Endothelial cell of umbilical vein (primary cell): ENCODE results near the gene GCDH. TPM values are rescaled to one million over a fixed set of nuclear protein-coding genes. Genes with fewer than 3 reads are reported as not detected.

ENCODE experiments used
- Bru-seq: library from RNA; stranded (reverse); fragments of 400-500 nt; gene quantifications from one replicate; lab custom pipeline; 2021; lab: Mats Ljungman, UMichigan
- BruChase-seq, 2 experiments: library from RNA; stranded (reverse); fragments of 400-500 nt; gene quantifications; one replicate each; lab custom pipeline; 2021; lab: Mats Ljungman, UMichigan
- BruUV-seq: library from RNA; stranded (reverse); fragments of 400-500 nt; replicated peaks from 2 replicates; lab custom pipeline; 2021; lab: Mats Ljungman, UMichigan
- CTCF ChIA-PET: fragments of 300-600, 350-600 bp; sonication (Branson Sonifier 250); formaldehyde crosslinking; loops from one replicate; lab custom pipeline; 2021; ENCODE audit warnings: antibody characterized with exemption, inconsistent platforms; lab: Charles Lee
- POLR2A ChIA-PET: fragments of 300-600, 350-600 bp; sonication (Branson Sonifier 250); formaldehyde crosslinking; loops from one replicate; lab custom pipeline; 2021; ENCODE audit warnings: antibody characterized with exemption, inconsistent platforms; lab: Charles Lee
- DNase-seq: peaks from one replicate; pipeline ENCODE4 v3.0.0-alpha.2; 2011; ENCODE audit warnings: low read depth, low spot score
- FAIRE-seq: peaks from 2 replicates; lab custom pipeline; 2011; peaks lifted over from hg19 to GRCh38; lab: Jason Lieb, UNC
- H2AFZ ChIP-seq: 2 replicates; pipeline ENCODE4 v1.6.0; 2012; ENCODE audit warnings: low read depth, low read length, control low read depth, inconsistent platforms
- H3K27ac ChIP-seq: 2 replicates; pipeline ENCODE4 v1.5.1; 2011; ENCODE audit warnings: low read depth, mild to moderate bottlenecking, control low read depth, low read length, moderate library complexity; ENCODE audit not compliant: insufficient read depth
- H3K27me3 ChIP-seq, 2 experiments: 2 replicates each; pipeline versions ENCODE4 v1.6.0 to v1.6.1; 2011; ENCODE audit warnings: low read length in 2 of 2, mixed read lengths in 1 of 2; ENCODE audit not compliant: control insufficient read depth in 2 of 2, insufficient read depth in 2 of 2
- H3K36me3 ChIP-seq, 2 experiments: 2 replicates in 1 of 2; 3 replicates in 1 of 2; pipeline ENCODE4 v1.5.1; 2011; ENCODE audit warnings: low read length in 2 of 2, mild to moderate bottlenecking in 1 of 2, moderate library complexity in 1 of 2; ENCODE audit not compliant: control insufficient read depth in 2 of 2, insufficient read depth in 2 of 2; ENCODE audit errors: extremely low read depth in 1 of 2
- H3K4me1 ChIP-seq: 3 replicates; pipeline ENCODE4 v1.5.1; 2011; ENCODE audit warnings: mild to moderate bottlenecking, low read length; ENCODE audit not compliant: control insufficient read depth, insufficient read depth; ENCODE audit errors: extremely low read depth
- H3K4me2 ChIP-seq: 2 replicates; pipeline ENCODE4 v1.6.1; 2011; ENCODE audit warnings: low read length, control low read depth, mixed read lengths; ENCODE audit not compliant: insufficient read depth
- H3K4me3 ChIP-seq, 3 experiments: fragments of 200-600 bp in 1 of 3; sonication (generic), shearing (Covaris generic) in 1 of 3; replicated peaks in 1 of 3; 2 replicates each; pipeline ENCODE4 v1.5.1; 2011 to 2016; ENCODE audit warnings: control low read depth in 3 of 3, low read length in 3 of 3, mild to moderate bottlenecking in 2 of 3, inconsistent platforms in 1 of 3, low read depth in 1 of 3, moderate library complexity in 1 of 3; ENCODE audit not compliant: insufficient read depth in 1 of 3
- H3K79me2 ChIP-seq: 2 replicates; pipeline ENCODE4 v1.6.0; 2012; ENCODE audit warnings: low read length, inconsistent platforms; ENCODE audit not compliant: control insufficient read depth, insufficient read depth
- H3K9ac ChIP-seq: replicated peaks from 2 replicates; pipeline ENCODE3; 2011; ENCODE audit warnings: low read length, control low read depth; ENCODE audit not compliant: insufficient read depth; ENCODE audit errors: extremely low read depth
- H3K9me1 ChIP-seq: replicated peaks from 3 replicates; pipeline ENCODE4 v1.6.0; 2011; ENCODE audit warnings: mild to moderate bottlenecking, low read length; ENCODE audit not compliant: control insufficient read depth, insufficient read depth; ENCODE audit errors: extremely low read depth
- H3K9me3 ChIP-seq: replicated peaks from 2 replicates; pipeline ENCODE4 v1.5.1; 2012; ENCODE audit warnings: low read length, inconsistent platforms; ENCODE audit not compliant: control insufficient read depth, insufficient read depth
- H4K20me1 ChIP-seq: replicated peaks from 2 replicates; pipeline ENCODE3; 2011; ENCODE audit warnings: mild to moderate bottlenecking, low read length; ENCODE audit not compliant: control insufficient read depth, insufficient read depth; ENCODE audit errors: extremely low read depth
- CTCF ChIP-seq, 2 donors: IDR thresholded peaks; 1 replicate in 1 of 2; 2 replicates in 1 of 2; pipeline ENCODE4 v1.5.1; 2011; ENCODE audit warnings: low read length in 2 of 2, mild to moderate bottlenecking in 2 of 2, moderate library complexity in 2 of 2, control low read depth in 1 of 2, inconsistent platforms in 1 of 2, low read depth in 1 of 2; ENCODE audit not compliant: insufficient read depth in 1 of 2; ENCODE audit errors: extremely low read depth in 1 of 2
- EZH2 ChIP-seq: IDR thresholded peaks from 2 replicates; pipeline ENCODE4 v1.6.1; 2012; ENCODE audit warnings: borderline replicate concordance, low read depth, mild to moderate bottlenecking, moderate library complexity, low read length, inconsistent platforms; ENCODE audit not compliant: severe bottlenecking
- FOS ChIP-seq: IDR thresholded peaks from 2 replicates; pipeline ENCODE4 v1.6.1; 2011; ENCODE audit warnings: mild to moderate bottlenecking, low read length, moderate library complexity, borderline replicate concordance; ENCODE audit not compliant: insufficient read depth
- GATA2 ChIP-seq: IDR thresholded peaks from 2 replicates; pipeline ENCODE4 v1.7.0; 2011; ENCODE audit warnings: low read depth, mild to moderate bottlenecking, moderate library complexity, mixed read lengths, low read length; ENCODE audit not compliant: insufficient read length, insufficient read depth
- JUN ChIP-seq: IDR thresholded peaks from 2 replicates; pipeline ENCODE4 v1.6.1; 2011; ENCODE audit warnings: borderline replicate concordance, low read depth; ENCODE audit not compliant: insufficient read length, insufficient read depth
- MAX ChIP-seq: IDR thresholded peaks from 2 replicates; pipeline ENCODE4 v1.6.1; 2011; ENCODE audit not compliant: insufficient read depth, insufficient read length
- MYC ChIP-seq: IDR thresholded peaks from one replicate; pipeline ENCODE4 v1.6.1; 2011; ENCODE audit warnings: mild to moderate bottlenecking, low read depth, low read length
- POLR2A ChIP-seq: IDR thresholded peaks from 2 replicates; pipeline ENCODE4 v1.6.1; 2012; ENCODE audit warnings: low read depth, mild to moderate bottlenecking, control low read depth, low read length
- POLR2AphosphoS5 ChIP-seq: IDR thresholded peaks from 2 replicates; pipeline ENCODE4 v1.6.1; 2012; ENCODE audit warnings: low read depth, mild to moderate bottlenecking, control low read depth, low read length, moderate library complexity; ENCODE audit not compliant: insufficient read depth
- dilution Hi-C: fragments of 300-500 bp; cut with MboI; formaldehyde crosslinking; loops from one replicate; pipeline ENCODE4 v1.15.0; 2019; ENCODE audit warnings: low sequenced_read_pairs; ENCODE audit not compliant: extremely low pct_ligation_motif_present
- intact Hi-C: fragments of 100-400 bp; cut with micrococcal nuclease; formaldehyde crosslinking; loops from one replicate; pipeline ENCODE4 v1.10.0; 2022
- long read RNA-seq: library from polyadenylated mRNA; stranded (forward); transcript quantifications from one replicate; pipeline ENCODE4 v2.0.0, GENCODE V29; 2021
- polyA minus RNA-seq, 3 experiments: library from RNA; depleted of rRNA, polyadenylated mRNA; stranded (reverse); fragments of >200 nt; gene quantifications; 1 replicate in 1 of 3; 2 replicates in 2 of 3; pipeline ENCODE4 v1.2.3, GENCODE V29; 2011
- polyA plus RNA-seq, 4 experiments: library from polyadenylated mRNA; depleted of rRNA in 3 of 4; stranded (reverse) in 3 of 4; unstranded in 1 of 4; fragments of >200 nt; gene quantifications; 2 replicates each; pipeline versions ENCODE4 v1.2.1 to v1.2.3, GENCODE V29; 2011 to 2012; ENCODE audit warnings: missing spikeins in 1 of 4
- total RNA-seq: library from RNA; stranded (reverse); gene quantifications from 2 replicates; pipeline ENCODE4 v1.2.3, GENCODE V29; 2021

GCDH gene
- total RNA-seq = 27.1 and 27.3 TPM in 2 replicates
- 35.8 and 39.8 TPM in 2 replicates for polyA plus RNA-seq
- 27.1 and 33.3 TPM in 2 replicates for polyA plus RNA-seq (2011; cell fraction: cytosol; rRNA removed)
- 46.7 and 48.3 TPM in 2 replicates for polyA plus RNA-seq (2011; cell fraction: nucleus; rRNA removed)
- polyA plus RNA-seq (2012) = 14.4 and 17.3 TPM in 2 replicates
- 17.8 and 18.2 TPM in 2 replicates for polyA minus RNA-seq
- 23.5 TPM for polyA minus RNA-seq (2011; cell fraction: cytosol; rRNA and poly(A)+ RNA removed)
- 9.9 and 12.6 TPM in 2 replicates for polyA minus RNA-seq (2011; cell fraction: nucleus; rRNA and poly(A)+ RNA removed)
- percentile 46 among the genes with signal in this experiment for Bru-seq, nascent RNA
- percentile 54 among the genes with signal in this experiment for BruChase-seq, experiment 1, labeled RNA remaining after a 6-hour chase
- percentile 57 among the genes with signal in this experiment for BruChase-seq, experiment 2, labeled RNA remaining after a 2-hour chase
- long read RNA-seq, transcript GCDH-201 (12 exons, 1,956 nt) = major isoform, 71 of 95 reads
- long read RNA-seq, partial matches to known transcripts = 3 of 95 reads
- long read RNA-seq, other reads (novel, unspliced or antisense) = 17 of 95 reads

- peak; percentile 100 for FAIRE-seq
- Histone ChIP-seq H3K9me3 (no peaks in the 10 kb centered on the region), H3K9me1 (no peaks in the 10 kb centered on the region), H3K4me2 (peak within 1 kb of the TSS; percentile 86), H3K79me2 (no peaks in the 10 kb centered on the region), H2AFZ (peak within 1 kb of the TSS; percentile 97), H3K36me3 (peaks cover 0 to under 1% of the 10 kb centered on the region in 2 experiments), H3K4me1 (peaks cover 10% of the 10 kb centered on the region), H3K27me3 (peaks cover 5% of the 10 kb centered on the region in 2 experiments), H3K9ac (peak within 1 kb of the TSS; percentile 61), H4K20me1 (no peaks in the 10 kb centered on the region), H3K4me3 (peak within 1 kb of the TSS; percentile 40 to 79 (median 68)), H3K27ac (no peak within 1 kb of the TSS)
- peak; percentile 47 for TF ChIP-seq POLR2AphosphoS5
- no peak for TF ChIP-seq FOS
- no peak for TF ChIP-seq POLR2A
- ChIA-PET CTCF (interaction anchor here (0.8 to 2.1 kb wide), 6 partner anchors 9 to 74 kb away, joined by 3 to 12 read pairs (median 4); partner anchors contain the start of genes DNASE2 and FARSA), POLR2A (interaction anchor here (0.5 to 1.1 kb wide), 5 partner anchors 9 to 205 kb away, joined by 3 to 8 read pairs (median 4); partner anchors contain the start of gene SYCE2)
- intact Hi-C loops (loop anchor here (2.0 kb wide), 1 partner anchor 48 kb away; the partner anchor contains the start of gene CALR), dilution Hi-C loops (no loop called here)
- BruUV-seq = no TSS peak
- peak; percentile 99 for DNase-seq
Observed at GRCh38 chr19:12890787-12891552, at the start of gene GCDH. Gene GCDH (plus strand): TSS chr19:12891160. CDS start chr19:12891305, 145 bp downstream.

- no peak overlapping the region for H2AFZ ChIP-seq
- no peak overlapping the region for H3K4me3 ChIP-seq
- no peaks in the 10 kb centered on the region for H3K4me1 ChIP-seq
- peaks cover 22 to 29% of the 10 kb centered on the region in 2 experiments for H3K27me3 ChIP-seq
- H3K9me1 ChIP-seq = no peaks in the 10 kb centered on the region
- H3K9ac ChIP-seq = no peak overlapping the region
- H3K9me3 ChIP-seq = no peaks in the 10 kb centered on the region
- CTCF ChIA-PET = no interaction called here
- H4K20me1 ChIP-seq = no peaks in the 10 kb centered on the region
- DNase-seq (no peak), FAIRE-seq (no peak)
- H3K4me2 ChIP-seq = no peak overlapping the region
- TF ChIP-seq FOS (no peak), POLR2A (no peak), EZH2 (no peak), CTCF (IDR thresholded peaks at IDR 0.05; ENCODE audit: extremely low read depth in 1 of 2, insufficient read depth in 1 of 2, low read depth in 1 of 2, low read length in 2 of 2) (no peak), POLR2AphosphoS5 (no peak), MYC (no peak), GATA2 (no peak), JUN (no peak), MAX (no peak)
- intact Hi-C loops (no loop called here), dilution Hi-C loops (no loop called here)
- no peaks in the 10 kb centered on the region for H3K36me3 ChIP-seq
- POLR2A ChIA-PET = no interaction called here
- no peaks in the 10 kb centered on the region for H3K79me2 ChIP-seq
- no TSS peak for BruUV-seq
- no peak overlapping the region for H3K27ac ChIP-seq
Observed at GRCh38 chr19:12842511-12842910, 48.4 kb upstream of the GCDH start.
